Neural progenitor cell (in vitro differentiated cells): ENCODE measurements around the gene MAP3K13.

Experiments used
- EZH2 ChIP-seq: fragments of 200-600 bp; sonication (generic); IDR thresholded peaks from 2 replicates; pipeline ENCODE4 v1.6.1; 2017; ENCODE audit warnings: antibody characterized with exemption, mild to moderate bottlenecking, moderate library complexity
- TF ChIP-seq, protein P1 (sequence below): fragments of 200-600 bp; sonication (generic); IDR thresholded peaks from 2 replicates; pipeline ENCODE4 v1.5.1; 2017; ENCODE audit warnings: antibody characterized with exemption, mild to moderate bottlenecking

- TF ChIP-seq, protein P1, sequence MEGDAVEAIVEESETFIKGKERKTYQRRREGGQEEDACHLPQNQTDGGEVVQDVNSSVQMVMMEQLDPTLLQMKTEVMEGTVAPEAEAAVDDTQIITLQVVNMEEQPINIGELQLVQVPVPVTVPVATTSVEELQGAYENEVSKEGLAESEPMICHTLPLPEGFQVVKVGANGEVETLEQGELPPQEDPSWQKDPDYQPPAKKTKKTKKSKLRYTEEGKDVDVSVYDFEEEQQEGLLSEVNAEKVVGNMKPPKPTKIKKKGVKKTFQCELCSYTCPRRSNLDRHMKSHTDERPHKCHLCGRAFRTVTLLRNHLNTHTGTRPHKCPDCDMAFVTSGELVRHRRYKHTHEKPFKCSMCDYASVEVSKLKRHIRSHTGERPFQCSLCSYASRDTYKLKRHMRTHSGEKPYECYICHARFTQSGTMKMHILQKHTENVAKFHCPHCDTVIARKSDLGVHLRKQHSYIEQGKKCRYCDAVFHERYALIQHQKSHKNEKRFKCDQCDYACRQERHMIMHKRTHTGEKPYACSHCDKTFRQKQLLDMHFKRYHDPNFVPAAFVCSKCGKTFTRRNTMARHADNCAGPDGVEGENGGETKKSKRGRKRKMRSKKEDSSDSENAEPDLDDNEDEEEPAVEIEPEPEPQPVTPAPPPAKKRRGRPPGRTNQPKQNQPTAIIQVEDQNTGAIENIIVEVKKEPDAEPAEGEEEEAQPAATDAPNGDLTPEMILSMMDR: no peak
- TF ChIP-seq EZH2: no peak
Measured at GRCh38 chr3:185519021-185519420, 156.1 kb downstream of the MAP3K13 start.
